ENCODE results near the gene ROBO3.

The ROBO3 gene

DNA sequence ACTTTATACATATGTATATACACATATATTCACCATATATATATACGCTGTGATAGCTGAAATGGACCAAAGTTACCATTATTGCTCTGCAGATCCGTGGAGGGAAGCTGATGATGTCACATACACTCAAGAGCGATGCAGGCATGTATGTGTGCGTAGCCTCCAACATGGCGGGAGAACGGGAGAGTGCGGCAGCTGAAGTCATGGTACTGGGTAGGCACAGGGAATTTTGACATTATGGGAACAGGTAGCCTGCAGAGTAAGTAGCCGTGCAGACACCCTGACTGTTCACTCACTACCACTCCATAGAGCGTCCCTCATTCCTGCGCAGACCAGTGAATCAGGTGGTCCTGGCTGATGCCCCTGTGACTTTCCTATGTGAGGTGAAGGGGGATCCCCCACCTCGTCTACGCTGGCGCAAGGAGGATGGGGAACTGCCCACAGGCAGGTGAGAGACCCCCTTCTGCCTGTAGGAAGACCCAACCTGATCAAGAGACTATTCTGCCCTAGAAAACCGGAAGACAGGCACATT is 4.7 kb downstream of the ROBO3 start:
- DNase-seq (ENCODE audit: extremely low read depth, low read depth) = no peak
- TF ChIP-seq, protein P1, sequence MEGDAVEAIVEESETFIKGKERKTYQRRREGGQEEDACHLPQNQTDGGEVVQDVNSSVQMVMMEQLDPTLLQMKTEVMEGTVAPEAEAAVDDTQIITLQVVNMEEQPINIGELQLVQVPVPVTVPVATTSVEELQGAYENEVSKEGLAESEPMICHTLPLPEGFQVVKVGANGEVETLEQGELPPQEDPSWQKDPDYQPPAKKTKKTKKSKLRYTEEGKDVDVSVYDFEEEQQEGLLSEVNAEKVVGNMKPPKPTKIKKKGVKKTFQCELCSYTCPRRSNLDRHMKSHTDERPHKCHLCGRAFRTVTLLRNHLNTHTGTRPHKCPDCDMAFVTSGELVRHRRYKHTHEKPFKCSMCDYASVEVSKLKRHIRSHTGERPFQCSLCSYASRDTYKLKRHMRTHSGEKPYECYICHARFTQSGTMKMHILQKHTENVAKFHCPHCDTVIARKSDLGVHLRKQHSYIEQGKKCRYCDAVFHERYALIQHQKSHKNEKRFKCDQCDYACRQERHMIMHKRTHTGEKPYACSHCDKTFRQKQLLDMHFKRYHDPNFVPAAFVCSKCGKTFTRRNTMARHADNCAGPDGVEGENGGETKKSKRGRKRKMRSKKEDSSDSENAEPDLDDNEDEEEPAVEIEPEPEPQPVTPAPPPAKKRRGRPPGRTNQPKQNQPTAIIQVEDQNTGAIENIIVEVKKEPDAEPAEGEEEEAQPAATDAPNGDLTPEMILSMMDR (IDR thresholded peaks at IDR 0.05; ENCODE audit: low read depth, low read length) = no peak

- TF ChIP-seq, protein P1 (IDR thresholded peaks at IDR 0.05; ENCODE audit: low read depth, low read length) = no peak
- no peak for DNase-seq (ENCODE audit: extremely low read depth, low read depth)
Observed at GRCh38 chr11:124870430-124870829, 5.2 kb downstream of the ROBO3 start.

DNA sequence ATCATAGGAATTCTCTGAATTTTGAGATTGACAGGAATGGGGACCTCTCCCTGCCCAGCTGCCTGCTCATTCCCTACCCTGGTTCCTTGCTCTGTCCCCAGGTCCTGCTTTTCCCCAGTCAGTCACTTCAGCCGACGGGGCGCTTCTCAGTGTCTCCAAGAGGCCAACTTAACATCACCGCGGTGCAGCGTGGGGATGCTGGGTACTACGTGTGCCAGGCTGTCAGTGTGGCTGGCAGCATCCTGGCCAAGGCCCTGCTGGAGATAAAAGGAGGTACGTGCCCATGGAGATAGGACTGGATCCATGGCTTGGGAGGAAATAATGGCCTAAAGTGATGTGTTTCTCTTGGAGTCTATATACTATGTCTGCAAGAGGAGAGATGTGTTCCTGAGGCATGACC is 7.0 kb downstream of the ROBO3 start:
- DNase-seq (ENCODE audit: extremely low read depth, low read depth) = no peak
- TF ChIP-seq, protein P1 (IDR thresholded peaks at IDR 0.05; ENCODE audit: low read depth, low read length) = no peak

DNA sequence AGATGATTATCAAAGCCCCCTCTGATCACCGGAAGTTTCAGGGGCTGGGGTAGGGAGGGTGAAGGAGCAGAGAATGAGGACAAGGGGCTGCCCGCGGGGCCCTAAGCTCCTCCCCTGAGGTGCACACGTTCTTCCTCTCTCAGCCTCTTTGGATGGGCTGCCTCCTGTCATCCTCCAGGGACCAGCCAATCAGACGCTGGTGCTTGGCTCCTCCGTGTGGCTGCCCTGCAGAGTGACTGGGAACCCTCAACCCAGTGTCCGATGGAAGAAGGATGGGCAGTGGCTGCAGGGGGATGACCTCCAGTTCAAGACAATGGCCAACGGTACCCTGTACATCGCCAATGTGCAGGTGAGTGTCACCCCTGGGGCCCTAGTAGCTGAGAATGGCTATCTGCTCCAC is 7.5 kb downstream of the ROBO3 start:
- no peak for DNase-seq (ENCODE audit: extremely low read depth, low read depth)
- TF ChIP-seq, protein P1 (IDR thresholded peaks at IDR 0.05; ENCODE audit: low read depth, low read length) = no peak

GRCh38 chr11:124873951-124874350 is 8.7 kb downstream of the ROBO3 start:
- TF ChIP-seq, protein P1 (IDR thresholded peaks at IDR 0.05; ENCODE audit: low read depth, low read length) = no peak
- no peak for DNase-seq (ENCODE audit: extremely low read depth, low read depth)

- TF ChIP-seq, protein P1 (IDR thresholded peaks at IDR 0.05; ENCODE audit: low read depth, low read length) = no peak
- DNase-seq (ENCODE audit: extremely low read depth, low read depth) = no peak
Observed at GRCh38 chr11:124874571-124875255, 9.5 kb downstream of the ROBO3 start.

DNA sequence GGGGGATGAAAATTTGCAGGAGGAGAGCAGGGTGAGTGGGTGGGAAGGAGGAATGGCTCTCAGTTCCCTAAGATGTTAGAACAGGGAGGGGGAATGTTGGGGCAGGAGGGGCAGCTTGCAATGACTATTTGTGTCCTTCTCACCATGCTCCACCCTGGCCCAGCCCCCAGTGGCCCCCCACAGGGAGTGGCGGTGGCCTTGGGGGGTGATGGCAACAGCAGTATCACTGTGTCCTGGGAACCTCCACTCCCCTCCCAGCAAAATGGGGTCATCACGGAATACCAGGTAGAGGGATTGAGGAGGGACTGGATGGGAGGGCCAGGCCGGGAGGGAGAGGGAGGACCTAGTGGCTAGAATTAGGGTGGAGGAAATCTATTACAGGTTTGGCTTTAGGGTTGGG is 10.2 kb downstream of the ROBO3 start:
- TF ChIP-seq, protein P1 (IDR thresholded peaks at IDR 0.05; ENCODE audit: low read depth, low read length) = no peak
- DNase-seq (ENCODE audit: extremely low read depth, low read depth) = no peak

Data from AG09319 (cell line).